Measurements from ENCODE around the gene GATAD2B. TPM values are rescaled to one million over a fixed set of nuclear protein-coding genes. Genes with fewer than 3 reads are reported as not detected.
"Not testable (repeated sequence)": the region's sequence is repeated elsewhere in the genome, so short reads cannot be mapped to it uniquely, and the experiment has no call there.

GATAD2B gene
- total RNA-seq, 1 donor from 2014 or later: 16.6 TPM

GRCh38 chr1:153929981-153930948 lies 7.5 kb upstream of the GATAD2B start:
- DNase-seq (ENCODE audit: low read depth): no peak

DNA sequence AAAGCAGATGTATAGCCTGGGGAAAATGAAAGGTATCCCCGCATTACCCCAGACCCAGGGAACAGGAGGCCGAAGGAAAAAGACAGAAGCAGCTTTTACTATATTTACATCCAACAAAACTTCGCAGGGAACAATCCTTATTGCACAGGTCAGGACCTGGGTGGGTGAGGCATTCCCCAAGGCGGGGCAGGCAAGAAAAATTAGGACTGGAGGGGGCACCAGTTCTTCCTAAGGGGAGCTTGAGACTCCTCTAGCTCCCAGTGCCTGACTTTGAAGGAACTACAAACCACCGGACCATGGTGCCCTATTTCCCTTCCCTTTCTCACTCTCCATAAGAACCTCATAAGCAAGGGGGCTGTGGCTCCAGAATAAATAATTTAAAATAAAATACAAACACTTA lies 6.7 kb upstream of the GATAD2B start:
- DNase-seq (ENCODE audit: low read depth): no peak

DNA sequence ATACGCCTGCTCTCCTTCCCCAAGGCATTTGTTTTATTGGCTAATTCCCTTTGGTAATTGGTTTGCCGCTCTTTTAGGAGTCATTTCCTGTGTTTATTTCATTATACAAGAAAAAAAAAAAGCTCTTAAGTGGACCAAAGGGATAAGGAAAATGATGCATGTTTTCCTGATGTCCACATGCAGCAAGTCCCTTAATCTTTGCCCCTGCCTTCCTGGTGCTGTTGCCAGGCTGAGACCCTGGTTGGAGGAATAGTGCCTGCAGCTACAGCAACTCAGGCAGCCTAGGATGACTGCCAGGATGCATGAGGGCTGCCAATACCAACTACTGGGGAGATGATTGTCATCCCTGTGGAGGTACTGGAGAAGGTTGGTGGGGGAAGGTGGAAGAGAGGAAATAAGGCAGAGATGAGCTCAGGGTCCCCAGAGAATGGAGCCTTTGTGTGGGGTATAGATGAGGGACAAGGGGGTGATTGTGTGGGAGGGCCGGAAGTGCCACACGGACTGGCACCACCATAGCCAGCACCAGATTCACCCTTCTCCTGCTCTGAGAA lies 6.1 kb upstream of the GATAD2B start:
- no peak for DNase-seq (ENCODE audit: low read depth)

GRCh38 chr1:153928245-153928644 lies 5.5 kb upstream of the GATAD2B start:
- DNase-seq (ENCODE audit: low read depth): no peak

GRCh38 chr1:153926405-153926804 lies 3.6 kb upstream of the GATAD2B start:
- no peak for DNase-seq (ENCODE audit: low read depth)

GRCh38 chr1:153922076-153922971 lies 448 bp downstream of the GATAD2B start:
- no peak for DNase-seq (ENCODE audit: low read depth)

GRCh38 chr1:153921803-153922075 lies 1.0 kb downstream of the GATAD2B start:
- DNase-seq (ENCODE audit: low read depth): no peak

DNA sequence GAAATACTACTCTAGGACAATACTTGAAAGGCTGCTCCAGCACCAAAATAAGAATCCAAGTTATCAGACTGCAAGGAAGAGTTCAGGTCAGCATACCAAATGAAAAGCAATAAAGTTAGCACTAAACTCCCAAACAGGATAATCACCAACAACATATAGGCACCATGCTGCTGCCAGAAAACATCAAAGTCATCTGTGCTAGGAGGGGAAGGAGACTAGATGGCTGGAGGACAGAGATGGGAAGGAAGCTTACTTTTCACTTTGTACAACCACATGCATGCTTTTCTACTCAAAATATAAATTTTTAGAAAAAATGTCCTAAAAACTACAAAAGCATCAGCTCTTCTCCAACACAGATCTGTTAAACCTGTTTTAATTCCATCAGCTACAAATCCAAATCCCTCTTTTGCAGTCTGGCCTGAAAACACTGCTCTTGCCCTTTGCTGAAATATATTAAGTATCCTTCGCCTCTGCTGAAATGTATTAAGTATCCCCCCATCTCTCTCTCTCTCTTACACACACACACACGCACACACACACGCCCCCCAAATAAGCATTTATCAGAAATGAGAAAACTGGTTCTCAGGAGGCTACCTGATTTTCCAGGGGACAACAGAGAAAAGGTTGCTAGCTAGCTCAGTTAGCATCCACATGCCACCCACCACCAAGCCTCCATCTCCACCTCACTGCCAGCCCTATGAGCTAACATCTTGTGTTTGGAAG lies 1.5 kb downstream of the GATAD2B start:
- DNase-seq (ENCODE audit: low read depth): no peak

DNA sequence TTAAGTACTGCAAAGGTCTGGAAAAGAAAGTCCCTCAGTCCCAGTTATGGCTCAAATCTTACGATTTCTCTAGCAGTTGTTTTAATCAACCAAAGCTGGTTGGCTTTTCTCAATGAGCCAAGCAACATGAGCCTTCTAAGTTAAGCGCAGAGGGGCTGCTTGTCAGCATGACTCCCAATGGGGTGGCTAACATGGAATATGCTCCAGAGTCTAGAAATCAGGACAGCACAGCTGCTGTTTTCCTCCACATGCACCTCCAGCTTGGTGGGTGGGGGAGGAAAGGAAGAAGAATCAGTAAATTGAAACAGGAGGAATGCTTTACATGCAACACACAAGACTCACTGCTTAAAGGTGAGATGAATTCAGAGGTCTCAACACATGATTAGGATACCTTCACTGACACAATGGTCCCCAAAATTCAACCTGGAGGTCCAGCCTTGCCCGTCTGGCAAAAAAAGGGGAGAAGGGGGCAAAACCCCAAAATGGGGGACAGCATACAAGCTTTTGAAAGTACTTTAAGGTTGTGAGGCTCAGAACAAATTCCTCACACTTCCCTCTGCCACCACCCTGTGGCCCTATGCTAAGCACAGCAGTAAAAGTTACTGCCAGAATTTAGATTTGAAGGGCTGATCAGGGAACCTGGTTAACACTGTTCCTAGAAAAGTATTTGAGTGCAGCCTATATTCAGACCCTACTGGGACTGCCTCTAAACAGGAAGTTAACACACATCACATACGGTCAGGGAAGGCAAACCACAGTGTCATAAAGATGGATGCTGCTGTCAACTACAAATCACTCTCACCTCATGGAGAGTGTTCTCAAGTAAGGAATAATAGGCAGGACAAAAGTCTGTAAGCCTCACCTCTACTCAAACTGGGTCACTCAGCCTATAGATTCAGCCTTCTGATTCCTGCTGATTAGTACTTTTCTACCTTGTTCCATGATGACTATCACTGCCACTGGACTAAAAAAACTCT lies 2.6 kb downstream of the GATAD2B start:
- DNase-seq (ENCODE audit: low read depth): peak; percentile 25

- no peak for DNase-seq (ENCODE audit: low read depth)
These were observed 6.5 kb downstream of the GATAD2B start for GRCh38 chr1:153916297-153916696.

DNA sequence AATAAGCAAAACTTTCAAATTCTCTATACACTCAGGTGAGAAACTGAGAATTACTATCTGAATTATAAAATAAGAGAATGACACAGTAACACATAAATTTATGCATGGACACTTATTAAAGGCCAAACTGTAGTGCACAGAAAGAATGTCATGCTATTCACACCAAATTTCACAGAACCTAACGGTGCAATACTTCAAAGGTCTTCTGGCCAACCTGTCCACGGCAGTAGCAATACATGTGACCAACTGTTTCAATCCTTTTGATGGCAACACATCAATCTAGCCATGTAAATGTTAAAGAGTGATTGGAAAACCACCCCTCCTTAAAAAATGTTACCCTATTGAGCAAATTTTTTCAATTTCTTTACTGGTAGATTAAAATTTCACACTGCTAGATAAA lies 10.4 kb downstream of the GATAD2B start:
- no peak for DNase-seq (ENCODE audit: low read depth)

- DNase-seq (ENCODE audit: low read depth): not testable (repeated sequence)
These were observed 12.2 kb downstream of the GATAD2B start for GRCh38 chr1:153910560-153910959.

DNA sequence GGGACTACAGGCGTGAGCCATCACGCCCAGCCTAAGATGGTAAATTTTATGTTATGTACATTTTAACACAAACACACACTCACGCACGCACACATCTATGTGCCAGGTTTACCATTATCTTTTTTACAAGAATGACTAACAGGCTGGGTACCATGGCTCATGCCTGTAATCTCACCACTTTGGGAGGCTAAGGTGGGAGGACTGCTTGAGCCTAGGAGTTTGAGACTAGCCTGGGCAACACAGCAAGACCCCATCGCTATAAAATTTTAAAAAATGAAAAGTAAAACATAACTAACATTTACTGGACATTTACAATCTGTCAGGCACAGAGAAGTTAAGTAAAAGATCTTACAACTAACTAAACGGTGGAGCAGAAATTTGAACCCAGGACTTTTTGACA lies 14.7 kb downstream of the GATAD2B start:
- no peak for DNase-seq (ENCODE audit: low read depth)

- DNase-seq (ENCODE audit: low read depth): no peak
These were observed 15.6 kb downstream of the GATAD2B start for GRCh38 chr1:153907134-153907533.

DNA sequence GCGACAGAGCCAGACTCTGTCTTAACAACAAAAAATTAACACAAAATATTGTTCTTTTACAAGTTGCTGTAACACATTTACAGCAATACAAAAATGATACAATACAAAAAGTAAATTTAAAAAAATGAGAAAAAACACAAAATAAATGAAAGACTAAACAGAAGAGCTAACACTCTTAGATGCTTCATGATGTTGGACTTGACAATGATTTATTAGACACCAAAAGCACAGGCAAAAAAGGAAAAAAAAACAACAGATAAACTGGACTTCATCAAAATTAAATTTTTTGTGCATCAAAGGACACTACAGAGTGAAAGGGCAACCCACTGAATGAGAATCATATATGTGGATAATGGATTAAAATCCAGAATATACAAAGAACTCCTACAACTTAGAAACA lies 16.4 kb downstream of the GATAD2B start:
- DNase-seq (ENCODE audit: low read depth): no peak

GRCh38 chr1:153905908-153906307 lies 16.9 kb downstream of the GATAD2B start:
- DNase-seq (ENCODE audit: low read depth): not testable (repeated sequence)

DNA sequence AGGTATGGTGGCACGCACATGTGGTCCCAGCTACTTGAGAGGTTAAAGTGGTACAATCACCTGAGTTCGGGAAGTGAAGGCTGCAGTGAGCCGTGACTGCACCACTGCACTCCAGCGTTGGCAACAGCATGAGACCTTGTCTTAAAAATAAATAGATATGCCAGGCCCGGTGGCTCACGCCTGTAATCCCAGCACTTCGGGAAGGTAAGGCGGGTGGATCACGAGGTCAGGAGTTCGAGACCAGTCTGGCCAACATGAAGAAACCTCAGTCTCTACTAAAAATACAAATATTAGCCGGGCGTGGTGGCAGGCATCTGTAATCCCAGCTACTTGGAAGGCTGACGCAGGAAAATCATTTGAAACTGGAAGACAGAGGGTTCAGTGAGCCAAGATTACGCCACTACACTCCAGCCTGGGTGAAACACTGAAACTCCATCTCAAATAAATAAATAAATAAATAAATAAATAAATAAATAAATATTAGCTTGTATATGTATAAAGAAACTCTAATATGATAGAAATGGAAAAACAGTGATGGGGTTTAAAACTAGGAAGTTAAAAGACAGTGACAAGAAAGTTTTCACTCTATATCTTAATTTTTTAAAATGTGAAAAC lies 18.8 kb downstream of the GATAD2B start:
- DNase-seq (ENCODE audit: low read depth): no peak

DNA sequence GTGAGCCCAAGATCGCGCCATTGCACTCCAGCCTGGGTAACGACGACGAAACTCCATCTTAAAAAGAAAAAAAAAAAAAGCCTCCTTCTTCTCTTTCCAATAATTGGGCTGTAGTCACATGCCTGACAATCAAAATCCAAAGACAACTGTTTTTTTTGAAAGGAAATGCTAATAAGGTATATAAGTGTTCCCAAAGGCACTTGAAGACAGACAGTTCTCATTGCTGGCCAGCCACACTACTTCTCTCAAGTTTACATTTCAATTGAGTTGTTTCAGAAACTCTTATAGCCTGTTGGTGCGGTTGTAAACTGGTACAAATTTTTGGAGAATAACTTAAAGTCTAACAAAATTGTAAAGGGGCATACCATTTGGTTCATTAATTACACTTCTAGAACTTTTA lies 23.3 kb downstream of the GATAD2B start:
- no peak for DNase-seq (ENCODE audit: low read depth)

GRCh38 chr1:153895866-153896265 lies 26.9 kb downstream of the GATAD2B start:
- DNase-seq (ENCODE audit: low read depth): not testable (repeated sequence)

DNA sequence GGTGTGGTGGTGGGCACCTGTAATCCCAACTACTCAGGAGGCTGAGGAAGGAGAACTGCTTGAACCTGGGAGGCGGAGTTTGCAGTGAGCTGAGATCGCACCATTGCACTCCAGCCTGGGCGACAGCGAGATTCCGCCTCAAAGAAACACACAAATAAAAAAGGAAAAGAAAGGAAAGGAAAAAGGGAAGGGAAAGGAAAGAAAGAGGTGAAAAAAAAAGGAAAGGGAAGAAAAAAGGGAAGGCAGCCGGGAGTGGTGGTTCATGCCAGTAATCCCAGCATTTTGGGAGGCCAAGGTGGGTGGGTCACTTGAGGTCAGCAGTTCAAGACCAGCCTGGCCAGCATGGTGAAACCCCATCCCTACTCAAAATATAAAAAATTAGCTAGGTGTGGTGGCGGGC lies 31.7 kb downstream of the GATAD2B start:
- DNase-seq (ENCODE audit: low read depth): not testable (repeated sequence)
